Nephron (organoid): ENCODE data around the gene CSF2.

Experiments
- H3K27ac Mint-ChIP-seq, 3 experiments: 2 replicates each; pipeline ENCODE4 v1.8.0; 2020; ENCODE audit warnings: mixed read lengths in 3 of 3, mild to moderate bottlenecking in 2 of 3, moderate library complexity in 1 of 3
- H3K27me3 Mint-ChIP-seq: 2 replicates; pipeline ENCODE4 v1.8.0; 2021; ENCODE audit warnings: low read depth, mild to moderate bottlenecking, moderate library complexity, mixed read lengths
- H3K36me3 Mint-ChIP-seq: 2 replicates; pipeline ENCODE4 v1.8.0; 2020; ENCODE audit warnings: low read depth, mixed read lengths
- H3K4me1 Mint-ChIP-seq: 2 replicates; pipeline ENCODE4 v1.8.0; 2020; ENCODE audit warnings: mixed read lengths
- H3K4me3 Mint-ChIP-seq, 3 experiments: 2 replicates each; pipeline ENCODE4 v1.8.0; 2020; ENCODE audit warnings: mild to moderate bottlenecking in 3 of 3, mixed read lengths in 3 of 3, moderate library complexity in 2 of 3
- H3K9me3 Mint-ChIP-seq: 2 replicates; pipeline ENCODE4 v1.8.0; 2020; ENCODE audit warnings: mixed read lengths
- TF ChIP-seq, protein P1 (sequence below), 3 experiments: fragments of 200-600 bp; sonication (generic); IDR thresholded peaks; one replicate each; pipeline ENCODE4 v1.5.0; 2021; ENCODE audit warnings: antibody characterized with exemption in 3 of 3; ENCODE audit not compliant: unreplicated experiment in 3 of 3

Gene CSF2

DNA sequence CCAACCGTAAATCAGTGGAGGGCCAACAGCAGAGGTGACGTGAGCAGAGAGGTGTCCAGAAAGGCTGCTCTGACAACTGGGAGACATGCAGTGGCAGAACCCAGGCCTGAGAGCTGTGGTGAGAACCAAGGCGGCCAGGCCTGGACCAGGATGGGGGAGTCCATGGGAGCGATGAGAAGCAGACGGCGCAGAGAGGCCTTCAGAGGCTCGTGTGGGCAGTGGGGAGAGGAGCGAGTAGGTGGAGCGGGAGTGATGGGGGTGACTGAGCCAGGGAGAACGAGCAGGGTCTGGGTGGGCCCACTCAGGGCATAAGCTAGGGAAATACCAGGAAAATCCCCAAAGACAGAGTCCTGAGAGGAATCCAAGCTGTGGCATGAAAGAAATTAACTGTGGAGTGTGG lies 21.1 kb upstream of the CSF2 start:
- Mint-ChIP-seq H3K27me3 (peaks cover 8% of the 10 kb centered on the region), H3K9me3 (no peaks in the 10 kb centered on the region), H3K4me1 (no peaks in the 10 kb centered on the region), H3K27ac (no peak overlapping the region), H3K36me3 (no peaks in the 10 kb centered on the region), H3K4me3 (no peak overlapping the region)
- TF ChIP-seq, protein P1, sequence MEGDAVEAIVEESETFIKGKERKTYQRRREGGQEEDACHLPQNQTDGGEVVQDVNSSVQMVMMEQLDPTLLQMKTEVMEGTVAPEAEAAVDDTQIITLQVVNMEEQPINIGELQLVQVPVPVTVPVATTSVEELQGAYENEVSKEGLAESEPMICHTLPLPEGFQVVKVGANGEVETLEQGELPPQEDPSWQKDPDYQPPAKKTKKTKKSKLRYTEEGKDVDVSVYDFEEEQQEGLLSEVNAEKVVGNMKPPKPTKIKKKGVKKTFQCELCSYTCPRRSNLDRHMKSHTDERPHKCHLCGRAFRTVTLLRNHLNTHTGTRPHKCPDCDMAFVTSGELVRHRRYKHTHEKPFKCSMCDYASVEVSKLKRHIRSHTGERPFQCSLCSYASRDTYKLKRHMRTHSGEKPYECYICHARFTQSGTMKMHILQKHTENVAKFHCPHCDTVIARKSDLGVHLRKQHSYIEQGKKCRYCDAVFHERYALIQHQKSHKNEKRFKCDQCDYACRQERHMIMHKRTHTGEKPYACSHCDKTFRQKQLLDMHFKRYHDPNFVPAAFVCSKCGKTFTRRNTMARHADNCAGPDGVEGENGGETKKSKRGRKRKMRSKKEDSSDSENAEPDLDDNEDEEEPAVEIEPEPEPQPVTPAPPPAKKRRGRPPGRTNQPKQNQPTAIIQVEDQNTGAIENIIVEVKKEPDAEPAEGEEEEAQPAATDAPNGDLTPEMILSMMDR (IDR thresholded peaks at IDR 0.05; ENCODE audit: unreplicated experiment in 3 of 3) = no peak

DNA sequence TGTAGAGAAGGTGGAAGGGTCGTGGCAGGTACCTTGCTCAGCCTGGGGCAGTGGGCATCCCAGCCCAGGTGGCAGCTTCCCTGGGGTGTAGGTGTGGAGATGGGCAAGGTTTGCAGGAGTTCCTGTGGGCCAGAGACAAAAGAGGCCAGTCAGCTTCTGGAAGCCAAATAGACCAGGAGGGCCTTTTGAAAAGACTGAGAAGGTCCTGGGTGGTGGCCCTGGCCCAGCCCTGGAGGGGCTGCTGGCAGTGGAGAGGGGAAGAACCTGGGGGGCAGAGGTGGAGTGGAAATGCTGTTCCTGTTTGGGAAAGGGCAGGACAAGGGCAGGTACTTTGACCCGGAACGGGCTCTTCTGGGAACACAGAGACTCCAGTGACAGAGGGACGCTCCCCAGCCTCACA lies 20.1 kb upstream of the CSF2 start:
- TF ChIP-seq, protein P1 (IDR thresholded peaks at IDR 0.05; ENCODE audit: unreplicated experiment in 3 of 3) = no peak
- peaks cover 8% of the 10 kb centered on the region for H3K27me3 Mint-ChIP-seq
- no peak overlapping the region for H3K4me3 Mint-ChIP-seq
- no peaks in the 10 kb centered on the region for H3K4me1 Mint-ChIP-seq
- H3K9me3 Mint-ChIP-seq = no peaks in the 10 kb centered on the region
- no peaks in the 10 kb centered on the region for H3K36me3 Mint-ChIP-seq
- H3K27ac Mint-ChIP-seq = no peak overlapping the region

DNA sequence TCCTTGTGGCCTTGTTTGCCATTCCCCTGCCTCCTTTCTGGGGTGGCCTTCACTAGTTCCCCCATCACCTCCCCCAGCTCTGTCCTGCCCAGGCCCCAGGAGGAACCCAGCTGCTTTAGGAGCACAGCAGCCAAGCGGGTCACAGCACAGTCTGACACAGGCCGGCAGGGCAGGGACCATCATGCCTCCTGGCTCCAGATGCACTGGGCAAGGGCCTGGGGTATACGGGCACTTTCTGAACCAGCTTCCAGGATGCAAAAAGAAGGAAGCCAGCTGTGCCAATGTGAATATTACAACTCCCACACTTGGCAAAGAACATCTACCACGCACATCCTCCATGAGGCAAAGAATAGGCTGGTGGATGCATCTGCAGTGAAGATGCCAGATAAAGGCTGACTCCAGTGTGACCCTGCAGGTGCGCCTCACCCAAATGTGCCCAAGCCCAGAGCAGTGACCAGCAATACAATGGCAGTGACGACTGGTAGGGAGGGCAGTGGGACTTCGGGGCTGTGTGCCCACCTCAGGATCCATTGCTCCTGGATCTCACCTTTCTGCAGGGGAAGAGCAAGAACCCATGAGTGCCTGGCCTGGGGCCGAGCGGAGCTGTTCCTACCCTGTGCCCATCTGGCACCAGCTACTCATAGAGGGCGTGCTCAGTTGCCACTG lies 19.4 kb upstream of the CSF2 start:
- TF ChIP-seq, protein P1 (IDR thresholded peaks at IDR 0.05; ENCODE audit: unreplicated experiment in 3 of 3) = no peak
- no peaks in the 10 kb centered on the region for H3K4me1 Mint-ChIP-seq
- peaks cover 5% of the 10 kb centered on the region for H3K27me3 Mint-ChIP-seq
- H3K36me3 Mint-ChIP-seq = no peaks in the 10 kb centered on the region
- no peak overlapping the region for H3K27ac Mint-ChIP-seq
- no peaks in the 10 kb centered on the region for H3K9me3 Mint-ChIP-seq
- H3K4me3 Mint-ChIP-seq = no peak overlapping the region

DNA sequence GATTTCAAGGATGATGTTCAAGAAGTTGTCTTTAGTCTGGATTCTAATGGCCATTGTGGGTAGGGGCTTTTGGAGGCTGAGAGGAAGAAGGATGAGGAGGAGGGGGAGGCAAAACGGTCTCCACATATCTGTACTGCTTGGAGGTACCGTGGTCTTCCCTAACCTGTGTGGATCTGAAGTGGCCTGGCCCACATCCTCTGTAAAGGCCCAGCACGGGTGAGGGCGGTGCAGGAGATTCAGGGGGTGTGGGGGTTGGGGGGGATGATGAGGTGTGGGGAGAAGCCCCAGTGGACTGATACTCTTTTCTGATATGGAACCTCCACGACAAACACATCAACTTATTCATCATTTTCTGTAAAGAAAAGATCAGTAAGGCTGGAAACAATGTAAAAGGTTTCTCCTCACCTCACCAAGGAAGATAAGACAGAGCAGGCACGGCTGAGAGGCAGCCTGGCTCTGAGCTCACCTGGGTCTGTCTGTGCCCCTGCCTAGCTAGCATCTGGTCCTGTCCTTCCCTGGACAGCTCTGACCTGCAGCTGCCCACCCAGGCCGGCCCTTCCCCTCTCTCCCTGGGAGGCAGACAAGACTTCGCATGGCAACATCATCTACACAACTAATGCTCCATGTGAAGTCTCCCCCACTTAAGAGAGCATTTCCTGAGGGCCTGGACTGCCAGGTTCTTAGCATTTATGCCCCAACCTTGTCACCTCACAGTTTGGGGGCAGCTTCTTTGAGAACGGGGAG lies 18.7 kb upstream of the CSF2 start:
- no peaks in the 10 kb centered on the region for H3K4me1 Mint-ChIP-seq
- no peaks in the 10 kb centered on the region for H3K36me3 Mint-ChIP-seq
- H3K9me3 Mint-ChIP-seq = no peaks in the 10 kb centered on the region
- H3K27ac Mint-ChIP-seq = no peak overlapping the region
- no peak overlapping the region for H3K4me3 Mint-ChIP-seq
- TF ChIP-seq, protein P1 (IDR thresholded peaks at IDR 0.05; ENCODE audit: unreplicated experiment in 3 of 3) = no peak
- peaks cover 8% of the 10 kb centered on the region for H3K27me3 Mint-ChIP-seq

DNA sequence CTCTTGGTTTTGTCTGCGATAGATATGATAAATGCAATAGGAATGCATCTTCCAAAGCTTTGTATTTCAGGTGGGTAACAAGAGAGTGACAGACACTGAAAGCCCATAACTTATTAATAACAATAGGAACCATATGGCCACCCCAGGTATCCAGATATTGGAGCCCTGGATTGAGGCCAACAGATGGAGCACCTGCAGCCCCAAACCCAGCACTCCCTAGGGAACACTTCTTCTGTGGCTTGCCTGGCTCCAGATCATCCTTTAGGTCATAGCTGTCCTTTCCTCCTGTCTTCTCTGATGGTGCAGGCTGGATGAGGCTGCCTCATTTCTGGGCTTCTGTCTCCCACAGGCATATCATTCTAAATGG lies 18.2 kb upstream of the CSF2 start:
- no peaks in the 10 kb centered on the region for H3K4me1 Mint-ChIP-seq
- no peaks in the 10 kb centered on the region for H3K36me3 Mint-ChIP-seq
- H3K9me3 Mint-ChIP-seq = no peaks in the 10 kb centered on the region
- TF ChIP-seq, protein P1 (IDR thresholded peaks at IDR 0.05; ENCODE audit: unreplicated experiment in 3 of 3) = no peak
- H3K4me3 Mint-ChIP-seq = no peak overlapping the region
- no peak overlapping the region for H3K27ac Mint-ChIP-seq
- peaks cover 8% of the 10 kb centered on the region for H3K27me3 Mint-ChIP-seq
